OCI-LY7 (cell line): ENCODE measurements around the gene AIM2. TPM values are rescaled to one million over a fixed set of nuclear protein-coding genes. Genes with fewer than 3 reads are reported as not detected.

ENCODE experiments used
- BruUV-seq: library from RNA; stranded (reverse); fragments of 400-500 nt; replicated peaks from 2 replicates; lab custom pipeline; 2021; lab: Mats Ljungman, UMichigan
- CTCF ChIA-PET: fragments of 300-600 bp; sonication (Branson Sonifier 250); formaldehyde crosslinking; loops from one replicate; lab custom pipeline; 2022; ENCODE audit warnings: antibody characterized with exemption; ENCODE audit not compliant: unreplicated experiment; lab: Charles Lee
- POLR2A ChIA-PET: fragments of 300-600 bp; sonication (Branson Sonifier 250); formaldehyde crosslinking; loops from one replicate; lab custom pipeline; 2022; ENCODE audit warnings: antibody characterized with exemption; lab: Charles Lee
- DNase-seq: peaks from one replicate; pipeline ENCODE4 v3.0.0-alpha.2; 2015; ENCODE audit warnings: low spot score
- H2AFZ ChIP-seq: fragments of 200-600 bp; sonication (generic), shearing (Covaris generic); 2 replicates; pipeline ENCODE4 v1.6.1; 2014; ENCODE audit warnings: mild to moderate bottlenecking, antibody characterized with exemption, low read length, moderate library complexity
- H3K27ac ChIP-seq: fragments of 200-600 bp; sonication (generic); 2 replicates; pipeline ENCODE4 v1.5.1; 2014; ENCODE audit warnings: mixed run types, low read depth, mild to moderate bottlenecking, moderate library complexity, low read length, inconsistent platforms; ENCODE audit not compliant: poor library complexity, severe bottlenecking
- H3K36me3 ChIP-seq: fragments of 200-600 bp; sonication (generic); 2 replicates; pipeline ENCODE4 v1.6.1; 2014; ENCODE audit warnings: mild to moderate bottlenecking, antibody characterized with exemption, low read length, moderate library complexity, mixed read lengths; ENCODE audit not compliant: insufficient read depth
- H3K4me1 ChIP-seq: fragments of 200-600 bp; sonication (generic); 2 replicates; pipeline ENCODE4 v1.5.1; 2014; ENCODE audit warnings: mild to moderate bottlenecking, low read length; ENCODE audit not compliant: insufficient read depth, poor library complexity, severe bottlenecking
- H3K4me2 ChIP-seq: fragments of 200-600 bp; sonication (generic); 2 replicates; pipeline ENCODE4 v1.6.1; 2014; ENCODE audit warnings: mild to moderate bottlenecking, low read length
- H3K4me3 ChIP-seq: fragments of 200-600 bp; sonication (generic); 2 replicates; pipeline ENCODE4 v1.5.1; 2014; ENCODE audit warnings: mild to moderate bottlenecking, low read depth, low read length; ENCODE audit not compliant: poor library complexity, severe bottlenecking
- H3K79me2 ChIP-seq: fragments of 200-600 bp; sonication (generic); 2 replicates; pipeline ENCODE4 v1.6.1; 2016; ENCODE audit warnings: low read depth, mild to moderate bottlenecking, low read length, moderate library complexity, mixed read lengths; ENCODE audit not compliant: insufficient read depth
- H3K9me2 ChIP-seq: fragments of 200-600 bp; sonication (generic); 2 replicates; pipeline ENCODE4 v1.6.1; 2016; ENCODE audit warnings: mild to moderate bottlenecking, low read length, mixed read lengths; ENCODE audit not compliant: insufficient read depth
- H3K9me3 ChIP-seq: fragments of 200-600 bp; sonication (generic); 2 replicates; pipeline ENCODE4 v1.6.1; 2014; ENCODE audit warnings: mild to moderate bottlenecking, mixed run types, low read length, mixed read lengths
- H4K20me1 ChIP-seq: fragments of 200-600 bp; sonication (generic); 2 replicates; pipeline ENCODE4 v1.6.1; 2014; ENCODE audit warnings: mild to moderate bottlenecking, antibody characterized with exemption, low read length, moderate library complexity, mixed read lengths; ENCODE audit not compliant: insufficient read depth
- EZH2phosphoT487 ChIP-seq: fragments of 200-600 bp; sonication (generic); IDR thresholded peaks from 2 replicates; pipeline ENCODE4 v1.6.1; 2018; ENCODE audit warnings: low read depth, borderline replicate concordance, mild to moderate bottlenecking, mixed run types, antibody characterized with exemption, low read length, moderate library complexity, mixed read lengths
- intact Hi-C: fragments of 100-400 bp; cut with micrococcal nuclease; formaldehyde crosslinking; loops from one replicate; pipeline ENCODE4 v1.10.0; 2022; ENCODE audit not compliant: unreplicated experiment
- total RNA-seq, 2 experiments: library from RNA; depleted of rRNA in 1 of 2; stranded (reverse); fragments of >200 nt in 1 of 2; shearing (Covaris generic) in 1 of 2; gene quantifications; 2 replicates each; pipeline ENCODE4 v1.2.3, GENCODE V29; 2014 to 2022
- TF ChIP-seq, protein P1 (sequence below): fragments of 200-600 bp; sonication (generic); conservative IDR thresholded peaks from 2 replicates; pipeline ENCODE4 v1.5.1; 2014; ENCODE audit warnings: mild to moderate bottlenecking, antibody characterized with exemption, low read length, moderate library complexity, mixed read lengths

Gene AIM2
- total RNA-seq, 2 experiments from 2014 or later: 18.2 to 28.1 TPM

DNA sequence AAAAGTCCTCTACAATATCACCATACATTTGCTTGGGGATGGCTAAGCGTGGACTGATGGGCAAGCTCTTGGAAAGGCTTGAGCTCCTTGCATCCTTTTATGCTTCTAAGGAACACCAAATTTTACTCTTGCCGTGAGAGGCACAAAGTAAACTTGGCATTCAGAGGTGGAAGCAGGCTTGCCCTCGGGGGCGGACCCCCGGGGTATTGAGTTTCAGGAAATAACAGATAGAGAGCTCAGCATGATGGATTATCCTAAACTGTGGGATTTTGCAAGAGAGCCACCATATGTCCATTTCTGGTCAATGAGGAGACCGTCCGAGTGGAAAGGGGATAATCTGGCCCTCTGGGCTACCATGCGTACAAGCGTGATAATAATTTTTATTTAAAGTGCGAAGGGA, 52.8 kb downstream of the AIM2 start:
- Histone ChIP-seq H3K9me3 (no peaks in the 10 kb centered on the region), H3K4me3 (no peak overlapping the region), H3K9me2 (no peaks in the 10 kb centered on the region), H3K27ac (no peak overlapping the region), H3K36me3 (peaks cover 98% of the 10 kb centered on the region), H3K4me2 (no peak overlapping the region), H3K79me2 (peaks cover 95% of the 10 kb centered on the region), H4K20me1 (peaks cover 9% of the 10 kb centered on the region), H2AFZ (no peak overlapping the region), H3K4me1 (no peaks in the 10 kb centered on the region)
- ChIA-PET CTCF (no interaction called here), POLR2A (interaction anchor here (0.9 kb wide), 1 partner anchor 16 kb away, joined by 3 read pairs; no protein-coding TSS in a partner anchor)
- no peak for DNase-seq
- intact Hi-C loops: no loop called here
- TF ChIP-seq, protein P1, sequence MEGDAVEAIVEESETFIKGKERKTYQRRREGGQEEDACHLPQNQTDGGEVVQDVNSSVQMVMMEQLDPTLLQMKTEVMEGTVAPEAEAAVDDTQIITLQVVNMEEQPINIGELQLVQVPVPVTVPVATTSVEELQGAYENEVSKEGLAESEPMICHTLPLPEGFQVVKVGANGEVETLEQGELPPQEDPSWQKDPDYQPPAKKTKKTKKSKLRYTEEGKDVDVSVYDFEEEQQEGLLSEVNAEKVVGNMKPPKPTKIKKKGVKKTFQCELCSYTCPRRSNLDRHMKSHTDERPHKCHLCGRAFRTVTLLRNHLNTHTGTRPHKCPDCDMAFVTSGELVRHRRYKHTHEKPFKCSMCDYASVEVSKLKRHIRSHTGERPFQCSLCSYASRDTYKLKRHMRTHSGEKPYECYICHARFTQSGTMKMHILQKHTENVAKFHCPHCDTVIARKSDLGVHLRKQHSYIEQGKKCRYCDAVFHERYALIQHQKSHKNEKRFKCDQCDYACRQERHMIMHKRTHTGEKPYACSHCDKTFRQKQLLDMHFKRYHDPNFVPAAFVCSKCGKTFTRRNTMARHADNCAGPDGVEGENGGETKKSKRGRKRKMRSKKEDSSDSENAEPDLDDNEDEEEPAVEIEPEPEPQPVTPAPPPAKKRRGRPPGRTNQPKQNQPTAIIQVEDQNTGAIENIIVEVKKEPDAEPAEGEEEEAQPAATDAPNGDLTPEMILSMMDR: no peak
- TF ChIP-seq EZH2phosphoT487: no peak
- BruUV-seq: no TSS peak

DNA sequence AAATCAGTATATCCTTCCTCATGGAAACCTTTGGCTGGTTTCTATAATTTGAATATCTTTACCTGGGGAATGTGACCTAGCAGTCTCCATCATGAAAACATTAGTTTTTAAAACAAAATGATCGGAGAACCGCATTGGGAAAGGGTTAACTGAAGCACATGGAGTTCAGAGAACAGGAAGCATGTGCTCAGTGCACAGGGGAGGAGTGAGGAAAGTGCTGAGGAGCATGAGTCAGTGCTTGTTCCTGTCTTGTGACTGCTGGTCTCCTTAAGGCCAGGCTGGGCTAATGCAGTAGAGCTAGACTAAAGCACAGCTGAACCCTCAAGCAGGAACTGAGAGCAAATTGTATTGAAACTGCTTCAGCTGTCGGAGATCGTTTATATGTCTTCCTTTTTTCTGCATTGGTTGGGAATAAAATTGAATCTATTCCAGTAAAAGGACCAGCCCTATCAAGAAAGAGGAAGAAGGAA, 61.1 kb downstream of the AIM2 start:
- DNase-seq: peak; percentile 91
- intact Hi-C loops: no loop called here
- Histone ChIP-seq H4K20me1 (no peaks in the 10 kb centered on the region), H3K9me2 (no peaks in the 10 kb centered on the region), H3K9me3 (no peaks in the 10 kb centered on the region), H2AFZ (no peak overlapping the region), H3K4me2 (peak overlapping the region; percentile 77), H3K4me3 (peak overlapping the region; percentile 88), H3K27ac (peak overlapping the region; percentile 89), H3K36me3 (peaks cover 91% of the 10 kb centered on the region), H3K79me2 (peaks cover 96% of the 10 kb centered on the region), H3K4me1 (peaks cover 56% of the 10 kb centered on the region)
- ChIA-PET CTCF (no interaction called here), POLR2A (interaction anchor here (0.5 to 1.2 kb wide), 6 partner anchors 9 to 1454 kb away, joined by 3 to 6 read pairs (median 4); partner anchors contain the start of gene AIM2)
- no TSS peak for BruUV-seq
- TF ChIP-seq, protein P1: no peak
- TF ChIP-seq EZH2phosphoT487: no peak

DNA sequence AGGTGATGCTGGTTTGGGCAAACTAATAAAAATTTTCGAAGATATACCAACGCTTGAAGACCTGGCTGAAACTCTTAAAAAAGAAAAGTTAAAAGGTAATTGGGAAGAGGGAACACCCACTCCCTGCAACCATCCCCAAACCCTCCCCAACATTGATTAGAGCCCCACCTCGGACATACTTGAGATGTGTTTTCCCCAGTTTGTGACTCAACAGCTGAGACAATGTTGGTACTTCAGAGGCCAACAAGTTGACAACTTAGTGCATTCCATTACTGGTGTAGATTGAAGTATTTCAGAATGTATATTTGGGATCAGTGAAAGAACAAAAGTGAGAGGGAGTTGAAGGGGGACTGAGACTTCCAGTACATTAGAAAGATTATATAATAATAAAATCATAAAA, 61.7 kb downstream of the AIM2 start:
- peaks cover 91% of the 10 kb centered on the region for H3K36me3 ChIP-seq
- peak overlapping the region; percentile 89 for H3K27ac ChIP-seq
- intact Hi-C loops: loop anchor here (5.0 kb wide), 2 partner anchors 728 to 838 kb away; partner anchors contain the start of gene CD1C
- H3K4me2 ChIP-seq: peak overlapping the region; percentile 77
- no peak for DNase-seq
- CTCF ChIA-PET: no interaction called here
- H3K9me3 ChIP-seq: no peaks in the 10 kb centered on the region
- H3K9me2 ChIP-seq: no peaks in the 10 kb centered on the region
- H3K79me2 ChIP-seq: peaks cover 96% of the 10 kb centered on the region
- peak overlapping the region; percentile 88 for H3K4me3 ChIP-seq
- POLR2A ChIA-PET: interaction anchor here (1.0 to 1.8 kb wide), 3 partner anchors 10 to 58 kb away, joined by 3 to 7 read pairs (median 5); no protein-coding TSS in a partner anchor
- no peaks in the 10 kb centered on the region for H4K20me1 ChIP-seq
- TF ChIP-seq EZH2phosphoT487: no peak
- TF ChIP-seq, protein P1: no peak
- no peak overlapping the region for H2AFZ ChIP-seq
- H3K4me1 ChIP-seq: peaks cover 56% of the 10 kb centered on the region
- no TSS peak for BruUV-seq
